ENCODE data around the gene CCR5AS.
"Not testable (repeated sequence)": the region's sequence is repeated elsewhere in the genome, so short reads cannot be mapped to it uniquely, and the experiment has no call there.

CCR5AS gene

GRCh38 chr3:46353090-46353489 lies 53.8 kb downstream of the CCR5AS start:
- no peak for DNase-seq

- DNase-seq, result no peak
Observed at GRCh38 chr3:46351646-46352045, 55.2 kb downstream of the CCR5AS start.

GRCh38 chr3:46350262-46350565 lies 56.7 kb downstream of the CCR5AS start:
- no peak for DNase-seq

- peak in 2 of 6 experiments; percentile 19 to 26 for DNase-seq
Observed at GRCh38 chr3:46349484-46350261, 57.2 kb downstream of the CCR5AS start.

GRCh38 chr3:46348823-46349482 lies 57.9 kb downstream of the CCR5AS start:
- DNase-seq, result no peak

GRCh38 chr3:46344476-46344875 lies 62.4 kb downstream of the CCR5AS start:
- no peak for DNase-seq

- DNase-seq, result no peak
Observed at GRCh38 chr3:46338840-46339239, 68.0 kb downstream of the CCR5AS start.

- no peak for DNase-seq
Observed at GRCh38 chr3:46337911-46338310, 69.0 kb downstream of the CCR5AS start.

GRCh38 chr3:46335541-46335940 lies 71.3 kb downstream of the CCR5AS start:
- no peak for DNase-seq

GRCh38 chr3:46334741-46335478 lies 72.0 kb downstream of the CCR5AS start:
- DNase-seq, result no peak

- DNase-seq, result not testable (repeated sequence)
Observed at GRCh38 chr3:46330676-46331075, 76.2 kb downstream of the CCR5AS start.

GRCh38 chr3:46325645-46326300 lies 81.1 kb downstream of the CCR5AS start:
- DNase-seq, result no peak

GRCh38 chr3:46324036-46324435 lies 82.8 kb downstream of the CCR5AS start:
- DNase-seq, result no peak

GRCh38 chr3:46321461-46322104 lies 85.3 kb downstream of the CCR5AS start:
- DNase-seq, result no peak

GRCh38 chr3:46318207-46318927 lies 88.5 kb downstream of the CCR5AS start:
- no peak for DNase-seq

- DNase-seq, result no peak
Observed at GRCh38 chr3:46316206-46316605, 90.7 kb downstream of the CCR5AS start.

- no peak for DNase-seq
Observed at GRCh38 chr3:46314517-46314916, 92.3 kb downstream of the CCR5AS start.

All from stimulated activated naive CD4-positive, alpha-beta T cell (primary cell).